Ovary (tissue), 3 donors: ENCODE measurements around the gene PEG3.

Experiments used
- POLR2A ChIP-seq: fragments of 450-650 bp; IDR thresholded peaks from one replicate; pipeline ENCODE4 v1.6.1; 2017; ENCODE audit warnings: antibody characterized with exemption, mild to moderate bottlenecking, moderate library complexity
- TF ChIP-seq, protein P1 (sequence below), 3 donors: fragments of 450-650 bp in 2 of 3; fragments of 200-600 bp in 1 of 3; IDR thresholded peaks; one replicate each; pipeline versions ENCODE4 v1.5.1 to v1.8.0; 2016 to 2022; ENCODE audit warnings: antibody characterized with exemption in 3 of 3, mild to moderate bottlenecking in 1 of 3
- donor health status: DM: no; HTN: no; CAD: no.

DNA sequence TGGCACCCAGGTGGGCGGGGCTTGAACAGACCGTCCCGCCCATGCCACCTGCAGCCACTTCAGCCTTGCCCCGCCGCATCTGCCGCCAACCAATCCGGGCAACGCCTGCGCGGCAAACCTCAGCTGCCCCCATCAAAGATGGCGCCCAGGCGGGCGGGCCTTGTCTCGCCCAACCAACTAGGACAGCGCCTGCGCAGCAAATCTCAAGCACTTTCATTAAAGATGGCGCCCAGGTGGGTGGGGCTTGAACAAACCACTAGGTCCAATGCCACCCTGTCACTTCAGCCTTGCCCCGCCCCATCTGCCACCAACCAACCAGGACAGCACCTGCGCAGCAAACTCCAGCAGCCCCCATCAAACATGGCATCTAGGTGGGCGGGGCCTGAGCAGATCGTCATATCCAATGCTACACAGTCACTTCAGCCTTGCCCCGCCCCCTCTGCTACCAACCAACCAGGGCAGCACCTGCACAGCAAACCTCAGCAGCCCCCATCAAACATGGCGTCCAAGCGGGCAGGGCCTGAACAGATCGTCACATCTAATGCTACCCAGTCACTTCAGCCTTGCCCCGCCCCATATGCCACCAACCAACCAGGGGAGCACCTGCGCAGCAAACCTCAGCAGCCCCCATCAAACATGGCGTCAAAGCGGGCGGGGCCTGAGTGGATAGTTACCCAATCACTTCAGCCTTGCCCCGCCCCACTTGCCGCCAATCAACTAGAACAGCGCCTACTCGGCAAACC is 1.4 kb downstream of the PEG3 start:
- TF ChIP-seq, protein P1, sequence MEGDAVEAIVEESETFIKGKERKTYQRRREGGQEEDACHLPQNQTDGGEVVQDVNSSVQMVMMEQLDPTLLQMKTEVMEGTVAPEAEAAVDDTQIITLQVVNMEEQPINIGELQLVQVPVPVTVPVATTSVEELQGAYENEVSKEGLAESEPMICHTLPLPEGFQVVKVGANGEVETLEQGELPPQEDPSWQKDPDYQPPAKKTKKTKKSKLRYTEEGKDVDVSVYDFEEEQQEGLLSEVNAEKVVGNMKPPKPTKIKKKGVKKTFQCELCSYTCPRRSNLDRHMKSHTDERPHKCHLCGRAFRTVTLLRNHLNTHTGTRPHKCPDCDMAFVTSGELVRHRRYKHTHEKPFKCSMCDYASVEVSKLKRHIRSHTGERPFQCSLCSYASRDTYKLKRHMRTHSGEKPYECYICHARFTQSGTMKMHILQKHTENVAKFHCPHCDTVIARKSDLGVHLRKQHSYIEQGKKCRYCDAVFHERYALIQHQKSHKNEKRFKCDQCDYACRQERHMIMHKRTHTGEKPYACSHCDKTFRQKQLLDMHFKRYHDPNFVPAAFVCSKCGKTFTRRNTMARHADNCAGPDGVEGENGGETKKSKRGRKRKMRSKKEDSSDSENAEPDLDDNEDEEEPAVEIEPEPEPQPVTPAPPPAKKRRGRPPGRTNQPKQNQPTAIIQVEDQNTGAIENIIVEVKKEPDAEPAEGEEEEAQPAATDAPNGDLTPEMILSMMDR (IDR thresholded peaks at IDR 0.05) = no peak
- no peak for TF ChIP-seq POLR2A
